ENCODE results near the gene KIRREL3.

Gene KIRREL3

GRCh38 chr11:126658306-126659056 lies 342.1 kb downstream of the KIRREL3 start:
- DNase-seq, result no peak

- DNase-seq, result no peak
Measured at GRCh38 chr11:126655807-126656128, 344.8 kb downstream of the KIRREL3 start.

GRCh38 chr11:126654886-126655806 lies 345.4 kb downstream of the KIRREL3 start:
- DNase-seq, result no peak

GRCh38 chr11:126653040-126653439 lies 347.5 kb downstream of the KIRREL3 start:
- no peak for DNase-seq

- DNase-seq, result no peak
Measured at GRCh38 chr11:126647735-126648134, 352.8 kb downstream of the KIRREL3 start.

- DNase-seq, result no peak
Measured at GRCh38 chr11:126646701-126647557, 353.6 kb downstream of the KIRREL3 start.

GRCh38 chr11:126645186-126645585 lies 355.4 kb downstream of the KIRREL3 start:
- no peak for DNase-seq

GRCh38 chr11:126640186-126640585 lies 360.4 kb downstream of the KIRREL3 start:
- DNase-seq, result no peak

GRCh38 chr11:126639692-126640091 lies 360.9 kb downstream of the KIRREL3 start:
- DNase-seq, result no peak

GRCh38 chr11:126638648-126639047 lies 361.9 kb downstream of the KIRREL3 start:
- DNase-seq, result no peak

- DNase-seq, result no peak
Measured at GRCh38 chr11:126637795-126638175, 362.8 kb downstream of the KIRREL3 start.

GRCh38 chr11:126636911-126637794 lies 363.4 kb downstream of the KIRREL3 start:
- no peak for DNase-seq

GRCh38 chr11:126635511-126635910 lies 365.1 kb downstream of the KIRREL3 start:
- no peak for DNase-seq

- DNase-seq, result no peak
Measured at GRCh38 chr11:126634963-126635362, 365.6 kb downstream of the KIRREL3 start.

- no peak for DNase-seq
Measured at GRCh38 chr11:126633330-126633729, 367.2 kb downstream of the KIRREL3 start.

- DNase-seq, result no peak
Measured at GRCh38 chr11:126630893-126631798, 369.4 kb downstream of the KIRREL3 start.

GRCh38 chr11:126630488-126630887 lies 370.1 kb downstream of the KIRREL3 start:
- no peak for DNase-seq

GRCh38 chr11:126628790-126629621 lies 371.6 kb downstream of the KIRREL3 start:
- no peak for DNase-seq

GRCh38 chr11:126628450-126628789 lies 372.1 kb downstream of the KIRREL3 start:
- DNase-seq, result no peak

GRCh38 chr11:126627421-126627820 lies 373.1 kb downstream of the KIRREL3 start:
- DNase-seq, result no peak
